Measurements from ENCODE around the gene MARF1. TPM values are rescaled to one million over a fixed set of nuclear protein-coding genes. Genes with fewer than 3 reads are reported as not detected.

Gene MARF1
- total RNA-seq, 1 experiment from 2014 or later = 57.6 TPM

GRCh38 chr16:15587152-15587825, 55.7 kb downstream of the MARF1 start:
- intact Hi-C loops (cut with micrococcal nuclease; ENCODE audit: unreplicated experiment) = no loop called here
- no peak overlapping the region for H3K27ac Mint-ChIP-seq (ENCODE audit: unreplicated experiment)

GRCh38 chr16:15586716-15587115, 56.2 kb downstream of the MARF1 start:
- no peak for TF ChIP-seq CTCF (IDR thresholded peaks at IDR 0.05; ENCODE audit: unreplicated experiment)
- BruUV-seq (replicated peaks) = no TSS peak
- no peak for DNase-seq
- no peak overlapping the region for H3K4me3 Mint-ChIP-seq (ENCODE audit: low read depth, unreplicated experiment)
- peaks cover 14% of the 10 kb centered on the region for H3K4me1 Mint-ChIP-seq (ENCODE audit: low read depth, unreplicated experiment)
- intact Hi-C loops (cut with micrococcal nuclease; ENCODE audit: unreplicated experiment) = no loop called here
- CTCF ChIA-PET = interaction anchor here (0.6 kb wide), 1 partner anchor 55 kb away, joined by 9 read pairs; no protein-coding TSS in a partner anchor
- H3K9me3 Mint-ChIP-seq (ENCODE audit: low read depth, unreplicated experiment) = no peaks in the 10 kb centered on the region
- no peak overlapping the region for H3K27ac Mint-ChIP-seq (ENCODE audit: unreplicated experiment)
- peaks cover 28% of the 10 kb centered on the region for H3K36me3 Mint-ChIP-seq (ENCODE audit: insufficient read depth, unreplicated experiment)
- H3K27me3 Mint-ChIP-seq (ENCODE audit: unreplicated experiment) = no peaks in the 10 kb centered on the region

More at GRCh38 chr16:15587152-15587825, 55.7 kb downstream of the MARF1 start:
- H3K9me3 Mint-ChIP-seq (ENCODE audit: low read depth, unreplicated experiment) = no peaks in the 10 kb centered on the region
- H3K4me3 Mint-ChIP-seq (ENCODE audit: low read depth, unreplicated experiment) = no peak overlapping the region
- CTCF ChIA-PET = interaction anchor here (0.6 kb wide), 1 partner anchor 55 kb away, joined by 9 read pairs; no protein-coding TSS in a partner anchor
- DNase-seq = no peak
- no TSS peak for BruUV-seq (replicated peaks)
- H3K36me3 Mint-ChIP-seq (ENCODE audit: insufficient read depth, unreplicated experiment) = peaks cover 28% of the 10 kb centered on the region
- no peaks in the 10 kb centered on the region for H3K27me3 Mint-ChIP-seq (ENCODE audit: unreplicated experiment)
- peaks cover 20% of the 10 kb centered on the region for H3K4me1 Mint-ChIP-seq (ENCODE audit: low read depth, unreplicated experiment)
- TF ChIP-seq CTCF (IDR thresholded peaks at IDR 0.05; ENCODE audit: unreplicated experiment) = no peak

- Mint-ChIP-seq H3K27me3 (ENCODE audit: unreplicated experiment) (no peaks in the 10 kb centered on the region), H3K9me3 (ENCODE audit: low read depth, unreplicated experiment) (no peaks in the 10 kb centered on the region), H3K36me3 (ENCODE audit: insufficient read depth, unreplicated experiment) (peaks cover 20% of the 10 kb centered on the region), H3K4me1 (ENCODE audit: low read depth, unreplicated experiment) (peaks cover 6% of the 10 kb centered on the region), H3K4me3 (ENCODE audit: low read depth, unreplicated experiment) (no peak overlapping the region), H3K27ac (ENCODE audit: unreplicated experiment) (no peak overlapping the region)
- DNase-seq = no peak
- CTCF ChIA-PET = interaction anchor here (0.7 kb wide), 1 partner anchor 553 kb away, joined by 4 read pairs; no protein-coding TSS in a partner anchor
- no TSS peak for BruUV-seq (replicated peaks)
- no peak for TF ChIP-seq CTCF (IDR thresholded peaks at IDR 0.05; ENCODE audit: unreplicated experiment)
- intact Hi-C loops (cut with micrococcal nuclease; ENCODE audit: unreplicated experiment) = no loop called here
These were observed 57.0 kb downstream of the MARF1 start for GRCh38 chr16:15585956-15586355.

GRCh38 chr16:15583526-15583925, 59.4 kb downstream of the MARF1 start:
- no TSS peak for BruUV-seq (replicated peaks)
- H3K4me1 Mint-ChIP-seq (ENCODE audit: low read depth, unreplicated experiment) = no peaks in the 10 kb centered on the region
- TF ChIP-seq CTCF (IDR thresholded peaks at IDR 0.05; ENCODE audit: unreplicated experiment) = no peak
- H3K36me3 Mint-ChIP-seq (ENCODE audit: insufficient read depth, unreplicated experiment) = no peaks in the 10 kb centered on the region
- H3K9me3 Mint-ChIP-seq (ENCODE audit: low read depth, unreplicated experiment) = no peaks in the 10 kb centered on the region
- H3K27me3 Mint-ChIP-seq (ENCODE audit: unreplicated experiment) = no peaks in the 10 kb centered on the region
- intact Hi-C loops (cut with micrococcal nuclease; ENCODE audit: unreplicated experiment) = no loop called here
- no peak for DNase-seq
- H3K27ac Mint-ChIP-seq (ENCODE audit: unreplicated experiment) = no peak overlapping the region
- CTCF ChIA-PET = interaction anchor here (0.6 kb wide), 1 partner anchor 539 kb away, joined by 6 read pairs; no protein-coding TSS in a partner anchor
- no peak overlapping the region for H3K4me3 Mint-ChIP-seq (ENCODE audit: low read depth, unreplicated experiment)

Measured in Calu3 (cell line).